Spleen (tissue), 11 donors: Measurements from ENCODE around the gene CLEC16A. TPM values are rescaled to one million over a fixed set of nuclear protein-coding genes. Genes with fewer than 3 reads are reported as not detected.

ENCODE experiments used
- DNase-seq: peaks from one replicate; pipeline ENCODE4 v3.0.0-alpha.2; 2020
- H3K27ac ChIP-seq, 8 donors: fragments of 200-600 bp; sonication (generic) in 7 of 8; 1 replicate in 4 of 8; 2 replicates in 4 of 8; pipeline versions ENCODE4 v1.5.0 to v1.8.0; 2016 to 2021; ENCODE audit warnings: inconsistent platforms in 4 of 8, mild to moderate bottlenecking in 4 of 8, moderate library complexity in 1 of 8
- H3K27me3 ChIP-seq, 7 donors: fragments of 200-600 bp; sonication (generic) in 6 of 7; replicated peaks in 1 of 7; 1 replicate in 4 of 7; 2 replicates in 3 of 7; pipeline versions ENCODE4 v1.5.0 to v1.8.0; 2016 to 2021; ENCODE audit warnings: inconsistent platforms in 3 of 7, mild to moderate bottlenecking in 1 of 7
- H3K36me3 ChIP-seq, 6 donors: fragments of 200-600 bp; sonication (generic) in 5 of 6; 1 replicate in 4 of 6; 2 replicates in 2 of 6; pipeline versions ENCODE4 v1.5.0 to v1.8.0; 2016 to 2021; ENCODE audit warnings: inconsistent platforms in 2 of 6
- H3K4me1 ChIP-seq, 6 donors: fragments of 200-600 bp; sonication (generic) in 5 of 6; 1 replicate in 3 of 6; 2 replicates in 3 of 6; pipeline versions ENCODE4 v1.5.0 to v1.8.0; 2016 to 2021; ENCODE audit warnings: inconsistent platforms in 3 of 6
- H3K4me3 ChIP-seq, 8 donors: fragments of 200-600 bp; sonication (generic) in 7 of 8; 1 replicate in 4 of 8; 2 replicates in 4 of 8; pipeline versions ENCODE4 v1.5.0 to v1.8.0; 2016 to 2021; ENCODE audit warnings: inconsistent platforms in 4 of 8, mild to moderate bottlenecking in 4 of 8, moderate library complexity in 2 of 8
- H3K9me3 ChIP-seq, 8 donors: fragments of 200-600 bp; sonication (generic) in 7 of 8; 1 replicate in 4 of 8; 2 replicates in 4 of 8; pipeline versions ENCODE4 v1.5.0 to v1.8.0; 2016 to 2021; ENCODE audit warnings: inconsistent platforms in 4 of 8
- CTCF ChIP-seq, 11 experiments: fragments of 200-600 bp in 7 of 11; fragments of 450-650 bp in 4 of 11; sonication (generic) in 4 of 11; IDR thresholded peaks in 8 of 11; conservative IDR thresholded peaks in 3 of 11; 1 replicate in 7 of 11; 2 replicates in 4 of 11; pipeline versions ENCODE4 v1.4.0 to v1.8.0; 2016 to 2021; ENCODE audit warnings: antibody characterized with exemption in 11 of 11, inconsistent platforms in 4 of 11, mild to moderate bottlenecking in 1 of 11
- POLR2A ChIP-seq, 3 donors: fragments of 450-650 bp; IDR thresholded peaks; one replicate each; pipeline ENCODE4 v1.5.1; 2017; ENCODE audit warnings: antibody characterized with exemption in 3 of 3, mild to moderate bottlenecking in 1 of 3
- POLR2AphosphoS5 ChIP-seq, 3 donors: sonication (generic); formaldehyde crosslinking; IDR thresholded peaks; one replicate each; pipeline ENCODE4 v1.5.1; 2017; ENCODE audit warnings: antibody characterized with exemption in 3 of 3
- WGBS, 5 donors: extraction: QIAGEN DNeasy Blood & Tissue Kit in 3 of 5; methylation state at CpG; one replicate each; pipeline versions ENCODE4 v1.1.5 to v1.1.7; 2013 to 2018; 5-methylcytosine and 5-hydroxymethylcytosine counted together
- intact Hi-C: fragments of 100-400 bp; cut with DNase I; formaldehyde crosslinking; loops from one replicate; pipeline ENCODE4 v1.15.0; 2023; ENCODE audit warnings: low total_unique reads
- polyA plus RNA-seq, 3 donors: library from polyadenylated mRNA; stranded (reverse); fragments of 200-250 nt; gene quantifications; one replicate each; pipeline ENCODE4 v1.2.1, GENCODE V29; 2013
- total RNA-seq, 7 donors: library from RNA; depleted of rRNA in 3 of 7; stranded (reverse); fragments of >200 nt in 3 of 7; fragmentation: NEBNext Ultra II Directional in 4 of 7; extraction: Animal tissue kit (Norgen Biotek cat#: 25700) in 4 of 7; gene quantifications; one replicate each; pipeline versions ENCODE4 v1.1.0 to v1.2.1, GENCODE V29; 2016 to 2021
- donor health status: healthy with polysubstance abuse.
- donor health status: DM: no; HTN: no; CAD: no; lungs with moderate emphysema.
- donor health status: DM: no; HTN: no; CAD: no.
- donor health status: Bipolar disorder and iron deficiency.
- donor health status: healthy.
- donor health status: DM: no; HTN: no; CAD: no.
- donor health status: DM: yes; HTN: yes; CAD: no.

CLEC16A gene
- total and polyA plus RNA-seq, 10 donors, result 7.3 to 54.6 (median 35.1) TPM

- no peaks in the 10 kb centered on the region for H3K27me3 ChIP-seq
- H3K4me1 ChIP-seq, result peaks cover 3 to 40% (median 11%) of the 10 kb centered on the region in 6 donors
- H3K9me3 ChIP-seq, result no peaks in the 10 kb centered on the region
- H3K27ac ChIP-seq, result no peak overlapping the region
- no peak for DNase-seq
- intact Hi-C loops, result no loop called here
- no peak overlapping the region for H3K4me3 ChIP-seq
- WGBS, 5 donors, result 95 to 97% (median 96%) methylated on average over 23 to 26 of the region's 26 CpGs
- peaks cover 0 to 45% (median 0%) of the 10 kb centered on the region in 6 donors for H3K36me3 ChIP-seq
- TF ChIP-seq POLR2A (IDR thresholded peaks at IDR 0.05), result no peak
These were observed 197.3 kb downstream of the CLEC16A start for GRCh38 chr16:11141409-11142260.

- Histone ChIP-seq H3K4me3 (no peak overlapping the region), H3K4me1 (peaks cover 0 to 37% (median 10%) of the 10 kb centered on the region in 6 donors), H3K36me3 (peaks cover 0 to 40% (median 0%) of the 10 kb centered on the region in 6 donors), H3K27ac (no peak overlapping the region), H3K9me3 (no peaks in the 10 kb centered on the region), H3K27me3 (no peaks in the 10 kb centered on the region)
- WGBS, 5 donors, result 85 to 97% (median 96%) methylated on average over 5 to 7 of the region's 7 CpGs
- DNase-seq, result no peak
- TF ChIP-seq POLR2A (IDR thresholded peaks at IDR 0.05) (no peak), CTCF (IDR thresholded peaks at IDR 0.05 in 8 of 11, conservative IDR thresholded peaks at IDR 0.05 in 3 of 11) (no peak), POLR2AphosphoS5 (IDR thresholded peaks at IDR 0.05) (no peak)
- intact Hi-C loops, result no loop called here
These were observed 197.9 kb downstream of the CLEC16A start for GRCh38 chr16:11142261-11142630.

GRCh38 chr16:11142951-11143350 lies 198.6 kb downstream of the CLEC16A start:
- H3K4me1 ChIP-seq, result peaks cover 0 to 30% (median 10%) of the 10 kb centered on the region in 6 donors
- TF ChIP-seq CTCF (IDR thresholded peaks at IDR 0.05 in 8 of 11, conservative IDR thresholded peaks at IDR 0.05 in 3 of 11) (no peak), POLR2AphosphoS5 (IDR thresholded peaks at IDR 0.05) (no peak), POLR2A (IDR thresholded peaks at IDR 0.05) (no peak)
- H3K27ac ChIP-seq, result no peak overlapping the region
- H3K4me3 ChIP-seq, result no peak overlapping the region
- peaks cover 0 to 40% (median 0%) of the 10 kb centered on the region in 6 donors for H3K36me3 ChIP-seq
- intact Hi-C loops, result no loop called here
- DNase-seq, result no peak
- 93 to 97% (median 96%) methylated on average over 7 of the region's 7 CpGs for WGBS, 5 donors
- H3K9me3 ChIP-seq, result no peaks in the 10 kb centered on the region
- H3K27me3 ChIP-seq, result no peaks in the 10 kb centered on the region

- Histone ChIP-seq H3K4me1 (peaks cover 0 to 26% (median 10%) of the 10 kb centered on the region in 6 donors), H3K27ac (no peak overlapping the region), H3K27me3 (no peaks in the 10 kb centered on the region), H3K4me3 (no peak overlapping the region), H3K36me3 (peaks cover 0 to 40% (median 0%) of the 10 kb centered on the region in 6 donors), H3K9me3 (no peaks in the 10 kb centered on the region)
- intact Hi-C loops, result no loop called here
- DNase-seq, result no peak
- 67 to 91% (median 84%) methylated on average over 4 to 6 of the region's 6 CpGs for WGBS, 5 donors
- TF ChIP-seq CTCF (IDR thresholded peaks at IDR 0.05 in 8 of 11, conservative IDR thresholded peaks at IDR 0.05 in 3 of 11), result no peak
- TF ChIP-seq POLR2A (IDR thresholded peaks at IDR 0.05), result no peak
- no peak for TF ChIP-seq POLR2AphosphoS5 (IDR thresholded peaks at IDR 0.05)
These were observed 199.1 kb downstream of the CLEC16A start for GRCh38 chr16:11143372-11144035.
